ENCODE results near the gene RILP. TPM values are rescaled to one million over a fixed set of nuclear protein-coding genes. Genes with fewer than 3 reads are reported as not detected.

The RILP gene
- 10 to 100 TPM; 54.0 to 87.8 (median 63.2) TPM for total RNA-seq
- 100 to 1,000 TPM in 1 of 2 donors, 10 to 100 TPM in 1; 47.5 to 152 TPM for polyA plus RNA-seq
- long read RNA-seq, donor 1, transcript RILP-204 (4 exons, 978 nt) = minor isoform, 7 of 218 reads
- long read RNA-seq, donor 1, transcript RILP-201 (8 exons, 1,771 nt) = major isoform, 119 of 218 reads
- long read RNA-seq, donor 1, partial matches to known transcripts = 20 of 218 reads
- long read RNA-seq, donor 1, other reads (novel, unspliced or antisense) = 70 of 218 reads
- long read RNA-seq, donor 2, transcript RILP-201 (8 exons, 1,771 nt) = major isoform, 170 of 269 reads
- long read RNA-seq, donor 2, partial matches to known transcripts = 30 of 269 reads
- long read RNA-seq, donor 2, other reads (novel, unspliced or antisense) = 64 of 269 reads
- long read RNA-seq, donor 3, partial matches to known transcripts = 4 of 9 reads
- long read RNA-seq, donor 3, other reads (novel, unspliced or antisense) = 3 of 9 reads

GRCh38 chr17:1649844-1650501, at the start of gene RILP:
Gene RILP (minus strand): TSS chr17:1649866. CDS start chr17:1649804, 62 bp downstream.
- DNase-seq = peak; percentile 87 to 89
- Histone ChIP-seq H3K27me3 (no peaks in the 10 kb centered on the region), H3K9me3 (no peaks in the 10 kb centered on the region), H3K4me3 (peak within 1 kb of the TSS; percentile 56 to 94 (median 81)), H3K36me3 (peaks cover 0 to 63% (median 45%) of the 10 kb centered on the region in 9 donors), H3K4me1 (peaks cover 32 to 54% (median 47%) of the 10 kb centered on the region in 9 donors), H3K27ac (peak within 1 kb of the TSS; percentile 97 to 100 (median 99))
- ATAC-seq = peak; percentile 56 to 77 (median 70)
- intact Hi-C loops (cut with DNase I) = loop anchor here in 7 of 10 donors (1.0 to 10.0 kb wide), 11 partner anchors 21 to 395 kb away; partner anchors contain the start of genes DPH1 (in 1 of the 7), SLC43A2 (in 1 of the 7) and TLCD2 (in 1 of the 7)
- no peak for TF ChIP-seq CTCF (IDR thresholded peaks at IDR 0.05)
- whole genome bisulfite sequencing, 2 donors = 14 to 15% methylated on average over 23 of the region's 23 CpGs

- H3K27ac ChIP-seq = no peak overlapping the region
- intact Hi-C loops (cut with DNase I) = no loop called here
- no peaks in the 10 kb centered on the region for H3K36me3 ChIP-seq
- DNase-seq = no peak
- H3K4me3 ChIP-seq = no peak overlapping the region
- H3K27me3 ChIP-seq = no peaks in the 10 kb centered on the region
- no peaks in the 10 kb centered on the region for H3K4me1 ChIP-seq
- ATAC-seq = no peak
- WGBS, 2 donors = 54 to 61% methylated on average over 5 of the region's 5 CpGs
- TF ChIP-seq CTCF (IDR thresholded peaks at IDR 0.05) = no peak
- no peaks in the 10 kb centered on the region for H3K9me3 ChIP-seq
These were observed 48.0 kb upstream of the RILP start for GRCh38 chr17:1697681-1698080.

- intact Hi-C loops (cut with DNase I) = no loop called here
- Histone ChIP-seq H3K27me3 (no peaks in the 10 kb centered on the region), H3K27ac (no peak overlapping the region), H3K9me3 (no peaks in the 10 kb centered on the region), H3K4me3 (no peak overlapping the region), H3K4me1 (no peaks in the 10 kb centered on the region), H3K36me3 (no peaks in the 10 kb centered on the region)
- DNase-seq = no peak
- TF ChIP-seq CTCF (IDR thresholded peaks at IDR 0.05) = no peak
- 84 to 87% methylated on average over 8 of the region's 8 CpGs for WGBS, 2 donors
- ATAC-seq = no peak
These were observed 45.7 kb upstream of the RILP start for GRCh38 chr17:1695365-1695764.

GRCh38 chr17:1693339-1693738, 43.7 kb upstream of the RILP start:
- WGBS, 2 donors = 91 to 92% methylated on average over 7 of the region's 7 CpGs

More at GRCh38 chr17:1693339-1693738, 43.7 kb upstream of the RILP start:
- no peaks in the 10 kb centered on the region for H3K27me3 ChIP-seq
- no peak overlapping the region for H3K4me3 ChIP-seq
- H3K4me1 ChIP-seq = no peaks in the 10 kb centered on the region
- no peaks in the 10 kb centered on the region for H3K36me3 ChIP-seq
- no peak for ATAC-seq
- TF ChIP-seq CTCF (IDR thresholded peaks at IDR 0.05) = no peak
- no peak for DNase-seq
- no peak overlapping the region for H3K27ac ChIP-seq
- intact Hi-C loops (cut with DNase I) = no loop called here
- no peaks in the 10 kb centered on the region for H3K9me3 ChIP-seq
